ENCODE data around the gene MYH2.

- TF ChIP-seq RFX5 (IDR thresholded peaks at IDR 0.05; ENCODE audit: low read length) (no peak), CTCF (IDR thresholded peaks at IDR 0.05) (no peak), MAX (IDR thresholded peaks at IDR 0.05; ENCODE audit: low read depth) (no peak), REST (IDR thresholded peaks at IDR 0.05; ENCODE audit: low read depth, low read length) (no peak), POLR2AphosphoS5 (IDR thresholded peaks at IDR 0.05; ENCODE audit: low read depth, low read length) (no peak), EP300 (IDR thresholded peaks at IDR 0.05; ENCODE audit: borderline replicate concordance in 1 of 2, low read depth in 1 of 2, low read length in 1 of 2) (no peak)
Measured at GRCh38 chr17:10579270-10579669, 29.8 kb upstream of the MYH2 start.
